ENCODE results near the gene CEP55.

- TF ChIP-seq EZH2 (optimal IDR thresholded peaks at IDR 0.05; ENCODE audit: low read depth, low read length) (no peak), CTCF (IDR thresholded peaks at IDR 0.05; ENCODE audit: low read length) (no peak), EZH2phosphoT487 (IDR thresholded peaks at IDR 0.05; ENCODE audit: low read length) (no peak)
Measured at GRCh38 chr10:93550606-93551005, 54.2 kb downstream of the CEP55 start.

All from MM.1S (cell line).